CD14-positive monocyte (primary cell): Measurements from ENCODE around the gene EFCC1. TPM values are rescaled to one million over a fixed set of nuclear protein-coding genes. Genes with fewer than 3 reads are reported as not detected.

Experiments used
- DNase-seq, 3 donors: peaks; one replicate each; pipeline ENCODE4 v3.0.0-alpha.2; 2011 to 2022
- H2AFZ ChIP-seq: 2 replicates; pipeline ENCODE4 v1.6.0; 2012; ENCODE audit warnings: mild to moderate bottlenecking, low read depth, low read length, inconsistent platforms; ENCODE audit not compliant: insufficient read depth, poor library complexity, severe bottlenecking
- H3K27ac ChIP-seq, 2 donors: 1 replicate in 1 of 2; 2 replicates in 1 of 2; pipeline ENCODE4 v1.5.1; 2012 to 2013; ENCODE audit warnings: low read length in 2 of 2, control low read depth in 1 of 2, inconsistent platforms in 1 of 2, low read depth in 1 of 2, mild to moderate bottlenecking in 1 of 2
- H3K27me3 ChIP-seq, 2 donors: one replicate each; pipeline versions ENCODE4 v1.6.0 to v1.6.1; 2011 to 2013; ENCODE audit warnings: low read length in 2 of 2; ENCODE audit not compliant: control insufficient read depth in 2 of 2, insufficient read depth in 2 of 2
- H3K36me3 ChIP-seq, 2 donors: replicated peaks in 1 of 2; 1 replicate in 1 of 2; 2 replicates in 1 of 2; pipeline versions ENCODE4 v1.5.1 to v1.6.1; 2012 to 2013; ENCODE audit warnings: low read length in 2 of 2, control low read depth in 1 of 2, inconsistent platforms in 1 of 2, mild to moderate bottlenecking in 1 of 2; ENCODE audit not compliant: insufficient read depth in 2 of 2, control insufficient read depth in 1 of 2
- H3K4me1 ChIP-seq, 2 donors: 1 replicate in 1 of 2; 2 replicates in 1 of 2; pipeline versions ENCODE4 v1.5.1 to v1.6.1; 2012 to 2013; ENCODE audit warnings: low read length in 2 of 2, control low read depth in 1 of 2, inconsistent platforms in 1 of 2, mild to moderate bottlenecking in 1 of 2, moderate library complexity in 1 of 2; ENCODE audit not compliant: insufficient read depth in 2 of 2, control insufficient read depth in 1 of 2
- H3K4me2 ChIP-seq: replicated peaks from 2 replicates; pipeline ENCODE3; 2012; ENCODE audit warnings: low read length, moderate library complexity, mild to moderate bottlenecking; ENCODE audit not compliant: poor library complexity, severe bottlenecking; ENCODE audit errors: extremely low read depth
- H3K4me3 ChIP-seq, 3 experiments: fragments of 200-600 bp in 1 of 3; sonication (generic) in 1 of 3; replicated peaks in 1 of 3; 1 replicate in 2 of 3; 2 replicates in 1 of 3; pipeline ENCODE4 v1.5.1; 2011 to 2013; ENCODE audit warnings: low read length in 3 of 3, mild to moderate bottlenecking in 3 of 3, control low read depth in 2 of 3, low read depth in 2 of 3, inconsistent platforms in 1 of 3, moderate library complexity in 1 of 3
- H3K79me2 ChIP-seq: 2 replicates; pipeline ENCODE4 v1.6.0; 2012; ENCODE audit warnings: mild to moderate bottlenecking, control low read depth, inconsistent platforms, low read length, moderate library complexity; ENCODE audit not compliant: insufficient read depth
- H3K9ac ChIP-seq: 2 replicates; pipeline ENCODE4 v1.6.0; 2017; ENCODE audit warnings: low read length, mild to moderate bottlenecking; ENCODE audit not compliant: insufficient read depth, poor library complexity, severe bottlenecking
- H3K9me3 ChIP-seq, 2 donors: replicated peaks in 1 of 2; 1 replicate in 1 of 2; 2 replicates in 1 of 2; pipeline versions ENCODE4 v1.5.1 to v1.6.1; 2012 to 2013; ENCODE audit warnings: low read length in 2 of 2, control low read depth in 1 of 2; ENCODE audit not compliant: control insufficient read depth in 1 of 2, insufficient read depth in 1 of 2
- H4K20me1 ChIP-seq: 2 replicates; pipeline ENCODE4 v1.6.0; 2012; ENCODE audit warnings: mild to moderate bottlenecking, low read length, control low read depth, moderate library complexity; ENCODE audit not compliant: insufficient read depth
- H3K27ac Mint-ChIP-seq, 7 donors: one replicate each; pipeline ENCODE4 v1.8.0; 2020; ENCODE audit warnings: mild to moderate bottlenecking in 7 of 7, mixed read lengths in 7 of 7, moderate library complexity in 6 of 7, inconsistent platforms in 2 of 7
- H3K27me3 Mint-ChIP-seq, 3 donors: one replicate each; pipeline ENCODE4 v1.8.0; 2021 to 2022; ENCODE audit warnings: low read depth in 3 of 3, mild to moderate bottlenecking in 3 of 3, mixed read lengths in 3 of 3, moderate library complexity in 3 of 3, inconsistent platforms in 1 of 3
- H3K36me3 Mint-ChIP-seq, 2 donors: one replicate each; pipeline ENCODE4 v1.8.0; 2020; ENCODE audit warnings: mixed read lengths in 2 of 2, inconsistent platforms in 1 of 2, mild to moderate bottlenecking in 1 of 2
- H3K4me1 Mint-ChIP-seq: one replicate; pipeline ENCODE4 v1.8.0; 2020; ENCODE audit warnings: mild to moderate bottlenecking, mixed read lengths
- H3K4me3 Mint-ChIP-seq, 2 donors: one replicate each; pipeline ENCODE4 v1.8.0; 2020; ENCODE audit warnings: mild to moderate bottlenecking in 2 of 2, mixed read lengths in 2 of 2, moderate library complexity in 1 of 2
- H3K9me3 Mint-ChIP-seq, 7 donors: one replicate each; pipeline ENCODE4 v1.8.0; 2020 to 2022; ENCODE audit warnings: mixed read lengths in 7 of 7, mild to moderate bottlenecking in 6 of 7, moderate library complexity in 6 of 7, inconsistent platforms in 2 of 7
- CTCF ChIP-seq: fragments of 200-600 bp; IDR thresholded peaks from one replicate; pipeline ENCODE4 v1.8.0; 2022; ENCODE audit warnings: antibody characterized with exemption, mild to moderate bottlenecking
- whole genome bisulfite sequencing: methylation state at CpG from one replicate; pipeline ENCODE4 v1.1.5; 2013; ENCODE audit warnings: missing lambda C conversion rate; ENCODE audit not compliant: insufficient coverage; 5-methylcytosine and 5-hydroxymethylcytosine counted together
- intact Hi-C, 2 donors: fragments of 100-400 bp; cut with micrococcal nuclease; formaldehyde crosslinking; loops; one replicate each; pipeline versions ENCODE4 v1.15.0 to v1.15.1; 2023
- polyA plus RNA-seq, 3 donors: library from polyadenylated mRNA; depleted of rRNA in 1 of 3; unstranded in 2 of 3; stranded (reverse) in 1 of 3; fragments of 300-500 nt in 2 of 3; fragments of >200 nt in 1 of 3; fragmentation: Illumina TruSeq in 2 of 3; gene quantifications; 1 replicate in 2 of 3; 2 replicates in 1 of 3; pipeline ENCODE4 v1.2.3, GENCODE V29; 2012 to 2021

Gene EFCC1
- polyA plus RNA-seq, 3 donors: 0.11 to 0.15 TPM; not detected in 1

- Mint-ChIP-seq H3K9me3 (no peaks in the 10 kb centered on the region), H3K27me3 (peaks cover 5 to 11% (median 6%) of the 10 kb centered on the region in 3 donors), H3K27ac (no peak overlapping the region), H3K36me3 (no peaks in the 10 kb centered on the region), H3K4me3 (no peak overlapping the region), H3K4me1 (peaks cover 6% of the 10 kb centered on the region)
- Histone ChIP-seq H3K4me1 (peaks cover under 1 to 3% of the 10 kb centered on the region in 2 donors), H3K4me2 (no peak overlapping the region), H4K20me1 (no peaks in the 10 kb centered on the region), H2AFZ (no peak overlapping the region), H3K27me3 (no peaks in the 10 kb centered on the region), H3K4me3 (no peak overlapping the region), H3K36me3 (no peaks in the 10 kb centered on the region), H3K79me2 (no peaks in the 10 kb centered on the region), H3K9me3 (peaks cover 0 to 3% of the 10 kb centered on the region in 2 donors), H3K27ac (no peak overlapping the region), H3K9ac (no peak overlapping the region)
- no peak for DNase-seq
- no peak for TF ChIP-seq CTCF
- intact Hi-C loops: no loop called here
- 98% methylated on average over 5 of the region's 9 CpGs for WGBS
These were observed 9.3 kb downstream of the EFCC1 start for GRCh38 chr3:129010310-129010956.

GRCh38 chr3:129013491-129013891 is 12.4 kb downstream of the EFCC1 start:
- Histone ChIP-seq H3K27ac (no peak overlapping the region), H3K4me1 (peaks cover 16 to 19% of the 10 kb centered on the region in 2 donors), H3K36me3 (no peaks in the 10 kb centered on the region), H3K9me3 (peaks cover 0 to 3% of the 10 kb centered on the region in 2 donors), H2AFZ (no peak overlapping the region), H3K79me2 (no peaks in the 10 kb centered on the region), H4K20me1 (no peaks in the 10 kb centered on the region), H3K27me3 (no peaks in the 10 kb centered on the region), H3K4me3 (no peak overlapping the region), H3K9ac (no peak overlapping the region), H3K4me2 (no peak overlapping the region)
- no peak for DNase-seq
- WGBS: 84% methylated on average over 3 of the region's 3 CpGs
- H3K36me3 Mint-ChIP-seq: peaks cover 0 to 2% of the 10 kb centered on the region in 2 donors
- peaks cover 20% of the 10 kb centered on the region for H3K4me1 Mint-ChIP-seq
- H3K27me3 Mint-ChIP-seq: peaks cover 4 to 9% (median 6%) of the 10 kb centered on the region in 3 donors
- TF ChIP-seq CTCF: no peak
- no peaks in the 10 kb centered on the region for H3K9me3 Mint-ChIP-seq
- H3K4me3 Mint-ChIP-seq: no peak overlapping the region
- H3K27ac Mint-ChIP-seq: no peak overlapping the region
- intact Hi-C loops: no loop called here
